Measurements from ENCODE around the gene SEC24C.

Gene SEC24C

DNA sequence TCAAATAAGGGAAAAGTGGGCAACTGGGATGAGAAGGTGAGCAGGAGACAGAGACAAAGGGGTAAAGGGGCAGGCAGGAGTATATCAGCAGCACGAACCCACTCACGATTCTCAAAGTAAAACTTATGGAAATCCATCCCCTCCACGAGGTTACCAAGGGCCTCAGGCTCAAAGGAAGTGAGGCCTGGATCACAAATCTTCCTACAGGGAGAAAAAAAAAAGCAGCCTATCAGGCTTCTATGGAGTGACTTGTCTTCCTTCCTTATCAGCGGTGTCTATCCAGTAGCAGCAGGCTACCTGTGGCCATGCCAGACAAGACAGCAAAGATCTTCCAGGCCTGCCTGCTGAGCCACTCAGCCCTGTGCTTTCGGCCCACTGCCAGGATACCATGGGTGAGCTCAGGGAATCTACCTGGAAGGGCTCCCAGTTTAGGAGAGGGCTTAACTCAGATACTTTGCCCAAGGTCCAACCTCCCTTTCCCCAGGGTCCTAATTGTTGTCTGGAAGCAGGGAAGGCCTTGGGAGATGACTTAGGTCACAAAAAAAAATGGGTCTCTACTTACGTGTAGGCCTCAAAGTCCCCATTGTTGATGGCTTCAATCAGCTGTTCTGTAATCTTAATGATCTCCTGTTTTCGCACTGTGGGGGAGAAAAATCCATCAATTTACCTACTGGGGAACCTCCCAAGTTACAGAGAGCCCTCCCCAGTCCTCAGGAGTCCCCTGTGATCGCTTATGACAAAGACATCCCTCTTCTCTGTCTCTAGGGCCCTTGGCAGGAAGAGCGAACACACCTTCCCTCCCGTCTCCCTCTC lies 73.0 kb downstream of the SEC24C start:
- DNase-seq (ENCODE audit: insufficient read length, low spot score) = no peak
- FAIRE-seq = no peak
- no peak for TF ChIP-seq TAF1 (IDR thresholded peaks at IDR 0.05; ENCODE audit: low read depth, low read length)
- TF ChIP-seq SPI1 (IDR thresholded peaks at IDR 0.05; ENCODE audit: low read depth, low read length) = no peak
- TF ChIP-seq PAX5 (IDR thresholded peaks at IDR 0.05; ENCODE audit: insufficient read depth, low read length, severe bottlenecking) = no peak
- TF ChIP-seq POLR2A (IDR thresholded peaks at IDR 0.05; ENCODE audit: low read depth, low read length) = no peak
- no peak for TF ChIP-seq POLR2AphosphoS5 (IDR thresholded peaks at IDR 0.05; ENCODE audit: low read depth, low read length)
- no peak for TF ChIP-seq POU2F2 (IDR thresholded peaks at IDR 0.05; ENCODE audit: low read depth, low read length)

DNA sequence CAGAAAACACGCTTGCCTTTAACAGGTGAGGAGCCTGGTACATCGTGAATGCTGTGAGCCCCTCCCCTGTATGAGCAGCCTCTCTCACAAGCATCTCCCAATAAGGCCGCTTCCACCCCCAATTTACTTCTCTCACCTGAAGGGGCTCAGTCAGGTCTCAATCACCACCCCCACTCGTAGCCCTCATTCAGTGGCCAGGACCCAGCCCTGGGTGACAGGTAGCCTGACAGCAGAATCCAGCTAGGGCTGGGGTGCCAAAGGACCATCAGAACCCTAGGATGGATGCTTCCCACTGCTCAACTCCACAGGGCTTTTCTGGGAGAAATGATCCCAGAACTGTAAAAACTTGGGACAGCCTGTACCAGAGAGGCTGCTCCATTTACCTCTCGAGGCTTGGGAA lies 73.7 kb downstream of the SEC24C start:
- FAIRE-seq = no peak
- DNase-seq (ENCODE audit: insufficient read length, low spot score) = no peak
- TF ChIP-seq POLR2A (IDR thresholded peaks at IDR 0.05; ENCODE audit: low read depth, low read length) = no peak
- no peak for TF ChIP-seq POLR2AphosphoS5 (IDR thresholded peaks at IDR 0.05; ENCODE audit: low read depth, low read length)
- no peak for TF ChIP-seq POU2F2 (IDR thresholded peaks at IDR 0.05; ENCODE audit: low read depth, low read length)

DNA sequence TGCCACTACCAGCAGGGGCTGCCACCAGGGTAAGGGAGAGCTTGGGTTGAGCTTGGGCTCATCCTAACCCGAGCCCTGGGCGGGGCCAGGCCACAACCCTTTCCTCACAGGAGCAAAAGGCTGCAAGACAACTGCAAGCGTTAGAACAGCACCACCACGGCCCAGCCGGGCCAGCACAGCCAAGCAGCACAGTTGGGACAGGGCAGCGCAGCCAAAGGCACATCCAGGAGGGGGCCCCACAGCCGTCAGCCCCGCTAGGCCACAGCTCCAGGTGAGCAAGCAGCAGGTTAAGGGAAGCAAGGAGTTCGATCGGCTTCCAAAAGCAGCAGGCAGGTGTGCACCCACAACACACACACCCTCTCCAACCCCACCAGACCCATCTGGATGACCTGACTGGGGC lies 74.2 kb downstream of the SEC24C start:
- TF ChIP-seq POU2F2 (IDR thresholded peaks at IDR 0.05; ENCODE audit: low read depth, low read length) (no peak), SPI1 (IDR thresholded peaks at IDR 0.05; ENCODE audit: low read depth, low read length) (no peak), POLR2AphosphoS5 (IDR thresholded peaks at IDR 0.05; ENCODE audit: low read depth, low read length) (no peak), TAF1 (IDR thresholded peaks at IDR 0.05; ENCODE audit: low read depth, low read length) (no peak), POLR2A (IDR thresholded peaks at IDR 0.05; ENCODE audit: low read depth, low read length) (no peak), PAX5 (IDR thresholded peaks at IDR 0.05; ENCODE audit: insufficient read depth, low read length, severe bottlenecking) (no peak)
- DNase-seq (ENCODE audit: insufficient read length, low spot score) = no peak
- FAIRE-seq = no peak

DNA sequence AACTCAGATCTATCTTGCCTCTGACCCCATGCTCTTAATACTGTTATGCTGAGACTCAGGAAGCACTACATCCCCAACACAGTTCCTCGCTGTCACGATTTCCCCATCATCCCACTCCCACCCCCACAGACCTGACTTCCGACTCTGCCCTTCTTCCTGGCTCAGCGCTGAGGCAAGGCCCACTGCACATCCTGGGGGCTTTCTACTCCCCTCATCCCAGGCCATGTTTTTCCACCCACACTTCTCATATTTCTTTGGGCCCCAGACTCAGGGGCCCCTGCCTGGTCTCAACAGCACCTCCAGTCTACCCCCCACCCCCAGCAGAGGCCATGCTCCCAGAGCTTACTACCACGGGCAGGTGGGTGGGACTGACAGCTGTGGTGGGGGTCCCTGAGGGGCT lies 74.9 kb downstream of the SEC24C start:
- FAIRE-seq = no peak
- no peak for DNase-seq (ENCODE audit: insufficient read length, low spot score)
- TF ChIP-seq POLR2AphosphoS5 (IDR thresholded peaks at IDR 0.05; ENCODE audit: low read depth, low read length) (no peak), SPI1 (IDR thresholded peaks at IDR 0.05; ENCODE audit: low read depth, low read length) (no peak), PAX5 (IDR thresholded peaks at IDR 0.05; ENCODE audit: insufficient read depth, low read length, severe bottlenecking) (no peak)

DNA sequence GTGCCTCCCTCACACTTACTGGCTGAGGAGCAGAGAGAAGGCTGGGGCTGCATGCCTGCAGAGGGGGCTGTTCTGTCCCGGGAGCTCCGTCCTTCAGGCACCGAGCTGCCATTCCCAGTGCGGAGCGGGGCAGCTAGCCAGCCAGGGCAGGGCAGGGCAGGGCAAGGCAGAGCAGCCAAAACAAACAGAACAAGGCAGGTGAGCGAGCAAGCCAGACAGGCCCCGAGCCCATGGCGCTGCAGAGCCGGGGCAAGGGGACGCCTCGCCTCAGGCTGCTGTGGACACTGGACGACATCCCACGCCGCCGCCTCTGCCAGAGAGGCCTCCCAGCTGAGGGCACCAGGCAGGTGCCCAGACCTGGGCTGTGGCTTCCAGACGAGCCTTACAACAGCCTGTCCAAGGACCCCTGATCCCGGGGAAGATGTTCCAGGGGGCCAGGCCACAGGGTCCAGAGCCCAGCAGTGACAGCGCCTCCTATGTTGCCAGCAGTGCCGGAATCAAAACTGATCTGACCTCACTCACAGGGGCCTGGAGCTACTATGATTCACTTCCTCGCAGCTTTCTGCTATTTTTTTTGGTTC lies 75.4 kb downstream of the SEC24C start:
- no peak for TF ChIP-seq SPI1 (IDR thresholded peaks at IDR 0.05; ENCODE audit: low read depth, low read length)
- TF ChIP-seq POLR2AphosphoS5 (IDR thresholded peaks at IDR 0.05; ENCODE audit: low read depth, low read length) = no peak
- no peak for TF ChIP-seq POU2F2 (IDR thresholded peaks at IDR 0.05; ENCODE audit: low read depth, low read length)
- no peak for TF ChIP-seq TAF1 (IDR thresholded peaks at IDR 0.05; ENCODE audit: low read depth, low read length)
- TF ChIP-seq PAX5 (IDR thresholded peaks at IDR 0.05; ENCODE audit: insufficient read depth, low read length, severe bottlenecking) = no peak
- TF ChIP-seq POLR2A (IDR thresholded peaks at IDR 0.05; ENCODE audit: low read depth, low read length) = no peak
- FAIRE-seq = no peak
- DNase-seq (ENCODE audit: insufficient read length, low spot score) = no peak

All from GM12891 (cell line).